ENCODE measurements around the gene GSTP1. TPM values are rescaled to one million over a fixed set of nuclear protein-coding genes. Genes with fewer than 3 reads are reported as not detected.

The GSTP1 gene
- total and polyA plus RNA-seq, 9 of the 15 experiments (the other 6 are each of a cell fraction or from before 2014, with no cell fraction given), result 592 to 2,150 (median 1,204) TPM

- peaks cover 19% of the 10 kb centered on the region for H3K79me2 ChIP-seq (ENCODE audit: control insufficient read depth, insufficient read depth, low read length)
- ChIA-PET CTCF (ENCODE audit: low intra/inter-chr PET ratio) (no interaction called here), POLR2A (interaction anchor here (0.9 to 1.5 kb wide), 5 partner anchors 9 to 28 kb away, joined by 3 to 7 read pairs (median 3); partner anchors contain the start of gene NUDT8)
- DNase-seq (ENCODE audit: extremely low read depth in 1 of 4, low spot score in 3 of 4) (no peak), ATAC-seq (no peak), FAIRE-seq (no peak)
- no TSS peak for BruUV-seq (replicated peaks)
- H3K36me3 ChIP-seq (ENCODE audit: control insufficient read depth, insufficient read depth, low read length), result peaks cover 13% of the 10 kb centered on the region; the same call in 2 of the 3 replicates
- H3K4me2 ChIP-seq (ENCODE audit: insufficient read depth, low read length), result no peak overlapping the region
- no peak for TF ChIP-seq ZBED1 (IDR thresholded peaks at IDR 0.05)
- no peak for TF ChIP-seq TAF9B (IDR thresholded peaks at IDR 0.05; ENCODE audit: partially characterized antibody)
- no peak for TF ChIP-seq KDM5B (IDR thresholded peaks at IDR 0.05; ENCODE audit: insufficient replicate concordance, low read depth, low read length)
- TF ChIP-seq, protein P1, sequence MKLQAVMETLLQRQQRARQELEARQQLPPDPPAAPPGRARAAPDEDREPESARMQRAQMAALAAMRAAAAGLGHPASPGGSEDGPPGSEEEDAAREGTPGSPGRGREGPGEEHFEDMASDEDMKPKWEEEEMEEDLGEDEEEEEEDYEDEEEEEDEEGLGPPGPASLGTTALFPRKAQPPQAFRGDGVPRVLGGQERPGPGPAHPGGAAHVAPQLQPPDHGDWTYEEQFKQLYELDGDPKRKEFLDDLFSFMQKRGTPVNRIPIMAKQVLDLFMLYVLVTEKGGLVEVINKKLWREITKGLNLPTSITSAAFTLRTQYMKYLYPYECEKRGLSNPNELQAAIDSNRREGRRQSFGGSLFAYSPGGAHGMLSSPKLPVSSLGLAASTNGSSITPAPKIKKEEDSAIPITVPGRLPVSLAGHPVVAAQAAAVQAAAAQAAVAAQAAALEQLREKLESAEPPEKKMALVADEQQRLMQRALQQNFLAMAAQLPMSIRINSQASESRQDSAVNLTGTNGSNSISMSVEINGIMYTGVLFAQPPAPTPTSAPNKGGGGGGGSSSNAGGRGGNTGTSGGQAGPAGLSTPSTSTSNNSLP (IDR thresholded peaks at IDR 0.05; ENCODE audit: borderline replicate concordance, low read depth, low read length), result no peak
- TF ChIP-seq ZNF436 (CRISPR knock-in tag; IDR thresholded peaks at IDR 0.05), result no peak
- TF ChIP-seq, protein P2, sequence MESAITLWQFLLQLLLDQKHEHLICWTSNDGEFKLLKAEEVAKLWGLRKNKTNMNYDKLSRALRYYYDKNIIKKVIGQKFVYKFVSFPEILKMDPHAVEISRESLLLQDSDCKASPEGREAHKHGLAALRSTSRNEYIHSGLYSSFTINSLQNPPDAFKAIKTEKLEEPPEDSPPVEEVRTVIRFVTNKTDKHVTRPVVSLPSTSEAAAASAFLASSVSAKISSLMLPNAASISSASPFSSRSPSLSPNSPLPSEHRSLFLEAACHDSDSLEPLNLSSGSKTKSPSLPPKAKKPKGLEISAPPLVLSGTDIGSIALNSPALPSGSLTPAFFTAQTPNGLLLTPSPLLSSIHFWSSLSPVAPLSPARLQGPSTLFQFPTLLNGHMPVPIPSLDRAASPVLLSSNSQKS (CRISPR knock-in tag; IDR thresholded peaks at IDR 0.05), result no peak
- TF ChIP-seq RREB1 (CRISPR knock-in tag; IDR thresholded peaks at IDR 0.05), result no peak
- no peak for TF ChIP-seq CSDE1 (IDR thresholded peaks at IDR 0.05)
- no peak for TF ChIP-seq ZKSCAN8 (CRISPR knock-in tag; IDR thresholded peaks at IDR 0.05)
- TF ChIP-seq TFAP4 (CRISPR knock-in tag; IDR thresholded peaks at IDR 0.05; ENCODE audit: borderline replicate concordance), result no peak
- no peak for TF ChIP-seq HIVEP1 (CRISPR knock-in tag; IDR thresholded peaks at IDR 0.05)
- TF ChIP-seq ZNF3 (CRISPR knock-in tag; IDR thresholded peaks at IDR 0.05), result no peak
- H3K9me3 ChIP-seq (replicated peaks; ENCODE audit: control insufficient read depth, insufficient read depth, low read depth, low read length), result 0 out of 2 replicates have a peak, but pooled peaks cover 2% of the 10 kb centered on the region
- H3K9ac ChIP-seq (ENCODE audit: insufficient read depth in 1 of 2, low read depth in 2 of 2, low read length in 2 of 2), result no peak overlapping the region
- peak overlapping the region; percentile 22; the same call in 1 of the 2 replicates for H2AFZ ChIP-seq (ENCODE audit: low read depth, low read length)
- no peak overlapping the region for H3K4me3 ChIP-seq
- H4K20me1 ChIP-seq (replicated peaks; ENCODE audit: control insufficient read depth, insufficient read depth, low read length), result no peaks in the 10 kb centered on the region
- H3K27ac ChIP-seq (ENCODE audit: extremely low read depth, low read depth, low read length), result no peak overlapping the region; the same call in 2 of the 3 replicates
- H3K4me1 ChIP-seq (replicated peaks in 1 of 2; ENCODE audit: control insufficient read depth in 2 of 2, insufficient read depth in 2 of 2, low read length in 2 of 2), result peaks cover 9 to 47% of the 10 kb centered on the region in 2 experiments; a peak in 4 of 5 replicates
- WGBS (ENCODE audit: insufficient coverage, low coverage, missing lambda C conversion rate), result 39% methylated on average over 7 of the region's 7 CpGs
- in situ Hi-C loops (cut with MboI) (no loop called here), intact Hi-C loops (cut with micrococcal nuclease) (no loop called here)
- H3K27me3 ChIP-seq (ENCODE audit: control insufficient read depth in 2 of 2, insufficient read depth in 2 of 2, low read length in 2 of 2), result no peaks in the 10 kb centered on the region
- no peaks in the 10 kb centered on the region for H3K9me1 ChIP-seq (ENCODE audit: control insufficient read depth, insufficient read depth, low read length)
Measured at GRCh38 chr11:67617243-67617953, 33.8 kb downstream of the GSTP1 start.
